Large intestine (tissue), 3 donors: ENCODE results near the gene CRABP2. TPM values are rescaled to one million over a fixed set of nuclear protein-coding genes. Genes with fewer than 3 reads are reported as not detected.

Experiments used
- DNase-seq, 2 donors: peaks; one replicate each; pipeline versions ENCODE4 v3.0.0 to v3.0.0-alpha.2; 2013
- H3K27ac ChIP-seq: one replicate; pipeline ENCODE4 v1.5.1; 2013; ENCODE audit warnings: low read length
- H3K27me3 ChIP-seq: 2 replicates; pipeline ENCODE4 v1.6.1; 2013; ENCODE audit warnings: low read length; ENCODE audit not compliant: control insufficient read depth, insufficient read depth
- H3K36me3 ChIP-seq: 2 replicates; pipeline ENCODE4 v1.6.1; 2013; ENCODE audit warnings: low read length; ENCODE audit not compliant: control insufficient read depth, insufficient read depth
- H3K4me1 ChIP-seq: one replicate; pipeline ENCODE4 v1.6.1; 2013; ENCODE audit warnings: low read length; ENCODE audit not compliant: control insufficient read depth, insufficient read depth
- H3K4me3 ChIP-seq: one replicate; pipeline ENCODE4 v1.5.1; 2013; ENCODE audit warnings: low read length
- H3K9me3 ChIP-seq: one replicate; pipeline ENCODE4 v1.6.1; 2013; ENCODE audit warnings: mild to moderate bottlenecking, low read depth, low read length, moderate library complexity; ENCODE audit not compliant: control insufficient read depth
- WGBS: methylation state at CpG from one replicate; pipeline ENCODE4 v1.1.5; 2013; ENCODE audit warnings: low lambda C conversion rate; ENCODE audit not compliant: insufficient coverage; 5-methylcytosine and 5-hydroxymethylcytosine counted together
- polyA plus RNA-seq: library from polyadenylated mRNA; unstranded; fragments of 120-200 nt; gene quantifications from one replicate; pipeline ENCODE4 v1.2.1, GENCODE V29; 2013

CRABP2 gene
- polyA plus RNA-seq, 1 donor = 16.7 TPM

GRCh38 chr1:156691191-156691590 lies 14.2 kb downstream of the CRABP2 start:
- H3K36me3 ChIP-seq = no peaks in the 10 kb centered on the region
- H3K4me1 ChIP-seq = peaks cover 57% of the 10 kb centered on the region
- WGBS = no CpG with 5 or more reads among the region's 10 CpGs
- H3K4me3 ChIP-seq = no peak overlapping the region
- H3K27me3 ChIP-seq = no peaks in the 10 kb centered on the region
- H3K27ac ChIP-seq = no peak overlapping the region
- no peaks in the 10 kb centered on the region for H3K9me3 ChIP-seq
- no peak for DNase-seq

DNA sequence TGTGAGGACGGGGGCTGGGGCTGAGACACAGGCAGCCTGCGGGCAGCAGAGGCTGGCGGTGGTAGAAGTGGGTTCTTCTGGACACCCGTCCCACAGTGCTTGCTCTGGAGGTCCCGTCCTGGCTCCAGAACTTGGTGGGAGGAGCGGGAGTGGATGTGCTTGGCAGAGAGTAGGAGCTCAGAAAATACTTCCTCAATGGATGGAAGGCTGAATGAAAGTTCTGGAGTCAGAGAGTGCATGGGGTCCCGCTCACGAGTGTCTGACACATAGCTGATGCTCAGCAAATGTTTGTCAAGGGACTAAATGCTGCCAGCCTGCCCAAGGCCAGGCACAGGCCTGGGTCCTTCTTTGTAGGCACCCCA lies 14.7 kb downstream of the CRABP2 start:
- no peak for DNase-seq
- no peak overlapping the region for H3K27ac ChIP-seq
- H3K4me1 ChIP-seq = peaks cover 57% of the 10 kb centered on the region
- WGBS = no CpG with 5 or more reads among the region's 8 CpGs
- no peaks in the 10 kb centered on the region for H3K36me3 ChIP-seq
- H3K9me3 ChIP-seq = no peaks in the 10 kb centered on the region
- H3K27me3 ChIP-seq = no peaks in the 10 kb centered on the region
- H3K4me3 ChIP-seq = no peak overlapping the region

GRCh38 chr1:156689953-156690674 lies 15.3 kb downstream of the CRABP2 start:
- peaks cover 57% of the 10 kb centered on the region for H3K4me1 ChIP-seq
- no CpG with 5 or more reads among the region's 10 CpGs for WGBS
- H3K27ac ChIP-seq = no peak overlapping the region
- no peak for DNase-seq
- no peaks in the 10 kb centered on the region for H3K36me3 ChIP-seq
- no peaks in the 10 kb centered on the region for H3K27me3 ChIP-seq
- H3K4me3 ChIP-seq = no peak overlapping the region
- H3K9me3 ChIP-seq = no peaks in the 10 kb centered on the region

DNA sequence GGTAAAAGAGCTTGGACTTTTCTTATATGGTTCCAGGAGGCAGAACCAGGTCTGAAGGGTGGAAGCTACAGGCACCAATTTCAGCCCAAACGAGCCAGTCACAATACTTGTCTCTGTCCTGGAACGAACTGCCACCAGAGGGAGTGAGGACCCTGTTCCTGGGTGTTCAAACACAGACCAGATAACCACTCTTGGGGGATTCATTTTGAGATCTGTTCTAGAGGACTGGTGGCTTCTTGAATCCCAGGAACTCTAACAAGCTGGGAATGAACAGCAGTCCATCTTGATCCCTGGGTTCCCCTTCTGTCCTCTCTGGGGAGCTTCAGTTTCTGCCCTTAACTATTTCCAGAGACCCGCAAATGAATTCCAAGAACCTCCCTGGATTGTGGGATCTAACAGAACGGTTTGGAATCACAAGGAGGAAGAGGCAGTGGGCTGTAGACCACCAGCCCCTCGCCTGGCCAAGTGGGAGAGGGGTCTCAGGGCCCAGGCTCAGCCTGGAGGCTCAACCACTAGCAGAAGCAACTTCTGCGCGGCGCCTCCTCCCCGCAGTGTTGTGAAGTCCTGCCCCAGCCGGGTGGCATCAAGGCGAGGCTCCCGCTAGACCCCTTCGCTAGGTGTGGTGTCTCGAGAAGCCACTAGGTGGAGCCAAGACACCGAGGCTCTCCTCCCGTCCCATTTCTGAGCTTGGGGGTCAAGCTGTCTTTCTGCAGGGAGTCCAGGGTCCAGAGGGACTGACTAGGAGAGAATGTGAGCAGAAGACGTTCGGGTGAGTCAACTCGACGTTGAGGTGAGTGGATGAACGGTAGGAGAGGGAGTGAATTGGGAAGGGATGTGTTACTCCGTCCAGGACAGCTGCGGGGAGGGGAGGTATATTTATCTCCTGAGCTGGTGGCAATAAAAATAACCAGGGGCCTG lies 16.1 kb downstream of the CRABP2 start:
- peak; percentile 82 to 86 for DNase-seq
- Histone ChIP-seq H3K4me3 (no peak overlapping the region), H3K9me3 (no peaks in the 10 kb centered on the region), H3K36me3 (no peaks in the 10 kb centered on the region), H3K27me3 (peaks cover 4% of the 10 kb centered on the region), H3K27ac (no peak overlapping the region), H3K4me1 (peaks cover 52% of the 10 kb centered on the region)
- no CpG with 5 or more reads among the region's 23 CpGs for WGBS

- H3K4me1 ChIP-seq = peaks cover 7% of the 10 kb centered on the region
- no peak for DNase-seq
- H3K27me3 ChIP-seq = peaks cover 7% of the 10 kb centered on the region
- H3K27ac ChIP-seq = no peak overlapping the region
- no CpG with 5 or more reads among the region's 5 CpGs for WGBS
- H3K4me3 ChIP-seq = no peak overlapping the region
- no peaks in the 10 kb centered on the region for H3K36me3 ChIP-seq
- H3K9me3 ChIP-seq = no peaks in the 10 kb centered on the region
Measured at GRCh38 chr1:156684227-156684782, 21.1 kb downstream of the CRABP2 start.

- H3K27me3 ChIP-seq = peaks cover 22% of the 10 kb centered on the region
- 100% methylated on average over 1 of the region's 5 CpGs for WGBS
Measured at GRCh38 chr1:156682166-156682890, 23.1 kb downstream of the CRABP2 start.

GRCh38 chr1:156681196-156681960 lies 24.0 kb downstream of the CRABP2 start:
- Histone ChIP-seq H3K36me3 (no peaks in the 10 kb centered on the region), H3K27ac (no peak overlapping the region), H3K4me3 (no peak overlapping the region), H3K27me3 (peaks cover 29% of the 10 kb centered on the region), H3K4me1 (peaks cover 14% of the 10 kb centered on the region), H3K9me3 (peaks cover 4% of the 10 kb centered on the region)
- WGBS = no CpG with 5 or more reads among the region's 8 CpGs
- DNase-seq = peak in 1 of 2 donors; percentile 69

More at GRCh38 chr1:156682166-156682890, 23.1 kb downstream of the CRABP2 start:
- DNase-seq = no peak
- no peaks in the 10 kb centered on the region for H3K36me3 ChIP-seq
- peaks cover 10% of the 10 kb centered on the region for H3K4me1 ChIP-seq
- no peak overlapping the region for H3K27ac ChIP-seq
- no peak overlapping the region for H3K4me3 ChIP-seq
- no peaks in the 10 kb centered on the region for H3K9me3 ChIP-seq

GRCh38 chr1:156680056-156680455 lies 25.3 kb downstream of the CRABP2 start:
- H3K27me3 ChIP-seq = peaks cover 40% of the 10 kb centered on the region
- H3K4me1 ChIP-seq = peaks cover 14% of the 10 kb centered on the region
- peaks cover 4% of the 10 kb centered on the region for H3K9me3 ChIP-seq
- H3K27ac ChIP-seq = no peak overlapping the region
- no peak overlapping the region for H3K4me3 ChIP-seq
- H3K36me3 ChIP-seq = no peaks in the 10 kb centered on the region
- WGBS = 17% methylated on average over 1 of the region's 2 CpGs
- DNase-seq = no peak

DNA sequence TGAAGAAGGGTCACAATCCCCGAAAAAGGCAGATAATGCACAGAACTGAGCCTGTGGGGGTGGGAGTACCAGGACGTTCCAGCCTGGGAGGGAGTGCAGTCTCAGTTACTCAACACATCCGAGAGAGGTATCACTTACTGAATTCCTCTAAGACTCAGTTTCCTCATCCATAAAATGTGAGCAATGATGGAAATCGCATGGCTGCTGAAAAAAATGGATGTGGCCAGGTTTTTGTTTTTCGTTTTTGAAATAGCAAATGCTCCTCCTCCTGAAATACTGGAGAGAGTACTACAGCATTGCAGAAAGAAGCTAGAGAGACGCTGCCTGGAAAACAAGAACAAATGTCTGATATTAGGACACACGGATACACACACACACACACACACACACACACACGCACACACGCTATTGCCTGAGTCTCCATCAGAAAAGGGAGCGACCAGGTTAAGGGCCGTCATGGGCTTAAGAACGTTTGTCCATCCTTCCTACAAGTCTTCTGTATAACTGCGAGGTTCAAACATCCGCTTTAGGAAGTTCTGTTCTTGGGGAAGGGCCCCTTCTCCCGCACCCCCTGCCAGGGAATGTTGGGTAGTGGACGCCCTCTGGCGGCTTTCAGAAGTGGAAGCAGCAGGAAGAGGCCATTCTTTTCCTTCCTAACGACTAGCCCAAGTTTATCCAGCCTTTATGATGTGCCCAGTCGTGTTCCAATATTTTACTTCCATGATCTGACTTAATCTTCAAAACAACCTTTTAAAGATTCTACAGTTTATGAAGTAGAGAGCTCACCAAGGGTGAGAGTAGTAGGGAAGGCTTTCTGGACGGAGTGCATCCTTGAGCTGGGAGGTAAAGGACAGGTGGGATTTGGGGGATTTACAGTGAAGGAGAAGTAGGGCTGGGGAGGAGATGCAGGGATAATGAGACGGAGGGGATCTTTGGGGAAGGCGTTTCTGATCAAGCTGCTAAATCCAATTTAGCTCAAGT lies 27.5 kb downstream of the CRABP2 start:
- 0% methylated on average over 1 of the region's 22 CpGs for WGBS
- peak overlapping the region; percentile 12 for H3K27ac ChIP-seq

More for the DNA sequence above, 27.5 kb downstream of the CRABP2 start:
- Histone ChIP-seq H3K4me3 (peak overlapping the region; percentile 42), H3K4me1 (peaks cover 26% of the 10 kb centered on the region), H3K9me3 (peaks cover 4% of the 10 kb centered on the region), H3K36me3 (peaks cover 9% of the 10 kb centered on the region), H3K27me3 (peaks cover 38% of the 10 kb centered on the region)
- peak in 1 of 2 donors; percentile 74 for DNase-seq
